OCI-LY3 (cell line): ENCODE results near the gene UNC13A.
A peak's percentile ranks its signal among the peaks of the same experiment; 100 is the strongest.

ENCODE experiments used
- H2AFZ ChIP-seq: fragments of 200-600, 300-600 bp; shearing (Covaris generic); 2 replicates; pipeline ENCODE4 v1.6.0; 2014; ENCODE audit warnings: antibody characterized with exemption, low read depth, low read length
- H3K27ac ChIP-seq: fragments of 200-600, 300-600 bp; sonication (generic); 2 replicates; pipeline ENCODE4 v1.5.1; 2014; ENCODE audit warnings: mild to moderate bottlenecking, low read length, moderate library complexity, mixed read lengths
- H3K27me3 ChIP-seq: fragments of 200-600, 300-600 bp; sonication (generic); 2 replicates; pipeline ENCODE4 v1.6.1; 2014; ENCODE audit warnings: low read depth, low read length, mixed read lengths
- H3K36me3 ChIP-seq: fragments of 200-600, 300-600 bp; sonication (generic); replicated peaks from 2 replicates; pipeline ENCODE3; 2014; ENCODE audit warnings: low read depth, low read length, mixed read lengths
- H3K4me1 ChIP-seq: fragments of 300-600, 200-600 bp; sonication (generic); 2 replicates; pipeline ENCODE4 v1.6.1; 2014; ENCODE audit warnings: low read length, mixed read lengths
- H3K4me2 ChIP-seq: fragments of 200-600, 300-600 bp; sonication (generic); 2 replicates; pipeline ENCODE4 v1.6.1; 2014; ENCODE audit warnings: low read length, mixed read lengths
- H3K4me3 ChIP-seq: fragments of 300-600, 200-600 bp; sonication (generic); 2 replicates; pipeline ENCODE4 v1.5.1; 2014; ENCODE audit warnings: antibody characterized with exemption, mild to moderate bottlenecking, low read length, moderate library complexity
- H3K79me2 ChIP-seq: fragments of 300-600, 200-600 bp; shearing (Covaris generic); 2 replicates; pipeline ENCODE4 v1.6.1; 2014; ENCODE audit warnings: mild to moderate bottlenecking, low read length, mixed read lengths
- H3K9ac ChIP-seq: fragments of 300-600, 200-600 bp; shearing (Covaris generic); 2 replicates; pipeline ENCODE4 v1.6.0; 2014; ENCODE audit warnings: mild to moderate bottlenecking, low read length, moderate library complexity
- H3K9me3 ChIP-seq: fragments of 200-600, 300-600 bp; shearing (Covaris generic); 2 replicates; pipeline ENCODE4 v1.6.1; 2014; ENCODE audit warnings: low read length, mixed read lengths; ENCODE audit not compliant: insufficient read depth
- H4K20me1 ChIP-seq: fragments of 200-600, 300-600 bp; sonication (generic); 2 replicates; pipeline ENCODE4 v1.6.1; 2016; ENCODE audit warnings: low read length, mixed read lengths; ENCODE audit not compliant: insufficient read depth
- EZH2phosphoT487 ChIP-seq: fragments of 200-600 bp; shearing (Covaris generic); IDR thresholded peaks from 2 replicates; pipeline ENCODE4 v1.6.1; 2018; ENCODE audit warnings: antibody characterized with exemption, mixed run types, low read depth
- TF ChIP-seq, protein P1 (sequence below): fragments of 200-600, 300-600 bp; sonication (generic); IDR thresholded peaks from 2 replicates; pipeline ENCODE4 v1.5.1; 2014; ENCODE audit warnings: antibody characterized with exemption, low read length, low read depth

UNC13A gene

DNA sequence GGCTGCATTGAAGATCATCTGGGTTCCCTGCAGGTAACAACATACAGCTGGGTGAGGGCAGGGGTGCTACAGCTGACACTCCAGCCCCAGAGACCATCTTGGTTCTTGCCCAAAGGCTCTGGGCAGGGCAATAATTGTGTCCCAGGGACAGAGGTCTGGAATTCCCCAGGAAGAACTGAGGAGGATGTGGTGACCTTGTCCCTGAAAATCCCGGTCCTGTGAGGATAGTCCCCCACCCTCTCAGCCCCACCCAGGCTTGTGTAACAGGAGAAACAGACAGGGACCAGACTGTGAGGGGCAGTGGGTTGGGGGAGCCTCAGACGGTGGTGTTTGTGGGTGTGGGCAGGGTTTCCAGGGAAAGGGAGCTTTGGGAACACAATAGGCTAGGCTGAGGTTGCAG, 69.2 kb downstream of the UNC13A start:
- Histone ChIP-seq H3K9me3 (no peaks in the 10 kb centered on the region), H3K27me3 (peaks cover 21% of the 10 kb centered on the region; the same call in 1 of the 2 replicates), H3K27ac (no peak overlapping the region), H4K20me1 (no peaks in the 10 kb centered on the region), H3K4me2 (no peak overlapping the region), H3K9ac (no peak overlapping the region), H3K36me3 (no peaks in the 10 kb centered on the region), H3K4me3 (no peak overlapping the region), H2AFZ (no peak overlapping the region), H3K79me2 (no peaks in the 10 kb centered on the region), H3K4me1 (peaks cover 14% of the 10 kb centered on the region; the same call in 1 of the 2 replicates)
- TF ChIP-seq, protein P1, sequence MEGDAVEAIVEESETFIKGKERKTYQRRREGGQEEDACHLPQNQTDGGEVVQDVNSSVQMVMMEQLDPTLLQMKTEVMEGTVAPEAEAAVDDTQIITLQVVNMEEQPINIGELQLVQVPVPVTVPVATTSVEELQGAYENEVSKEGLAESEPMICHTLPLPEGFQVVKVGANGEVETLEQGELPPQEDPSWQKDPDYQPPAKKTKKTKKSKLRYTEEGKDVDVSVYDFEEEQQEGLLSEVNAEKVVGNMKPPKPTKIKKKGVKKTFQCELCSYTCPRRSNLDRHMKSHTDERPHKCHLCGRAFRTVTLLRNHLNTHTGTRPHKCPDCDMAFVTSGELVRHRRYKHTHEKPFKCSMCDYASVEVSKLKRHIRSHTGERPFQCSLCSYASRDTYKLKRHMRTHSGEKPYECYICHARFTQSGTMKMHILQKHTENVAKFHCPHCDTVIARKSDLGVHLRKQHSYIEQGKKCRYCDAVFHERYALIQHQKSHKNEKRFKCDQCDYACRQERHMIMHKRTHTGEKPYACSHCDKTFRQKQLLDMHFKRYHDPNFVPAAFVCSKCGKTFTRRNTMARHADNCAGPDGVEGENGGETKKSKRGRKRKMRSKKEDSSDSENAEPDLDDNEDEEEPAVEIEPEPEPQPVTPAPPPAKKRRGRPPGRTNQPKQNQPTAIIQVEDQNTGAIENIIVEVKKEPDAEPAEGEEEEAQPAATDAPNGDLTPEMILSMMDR = no peak
- no peak for TF ChIP-seq EZH2phosphoT487

DNA sequence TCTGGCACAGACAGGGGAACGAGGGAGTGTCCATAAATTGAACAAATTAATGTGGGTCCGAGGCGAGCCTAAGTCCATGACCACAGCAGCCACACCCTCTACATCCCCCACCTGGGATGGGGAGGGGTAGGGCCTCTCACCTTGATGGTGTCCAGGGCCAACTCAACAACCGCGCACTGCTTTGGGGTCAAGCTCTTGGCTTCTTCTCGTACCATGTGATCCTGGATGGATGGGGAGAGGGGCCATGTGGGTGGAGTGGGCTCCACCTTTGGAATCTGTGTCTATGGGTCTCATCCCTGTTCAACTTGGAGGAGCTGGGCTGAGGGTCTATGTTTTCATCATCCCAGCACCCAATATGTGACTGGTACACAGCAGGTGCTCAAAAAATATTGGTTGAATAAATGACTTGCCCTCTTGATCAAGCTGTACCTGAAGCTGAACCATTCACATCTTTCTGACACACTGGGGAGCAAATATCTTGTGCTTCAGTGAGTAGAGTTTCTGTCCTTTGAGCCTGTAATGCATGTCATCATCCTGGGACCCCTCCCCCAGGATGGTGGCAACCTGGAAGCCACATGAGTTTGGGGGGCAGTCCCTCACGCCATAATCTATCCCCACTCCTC, 69.8 kb downstream of the UNC13A start:
- H4K20me1 ChIP-seq = no peaks in the 10 kb centered on the region
- no peak overlapping the region for H2AFZ ChIP-seq
- no peaks in the 10 kb centered on the region for H3K36me3 ChIP-seq

DNA sequence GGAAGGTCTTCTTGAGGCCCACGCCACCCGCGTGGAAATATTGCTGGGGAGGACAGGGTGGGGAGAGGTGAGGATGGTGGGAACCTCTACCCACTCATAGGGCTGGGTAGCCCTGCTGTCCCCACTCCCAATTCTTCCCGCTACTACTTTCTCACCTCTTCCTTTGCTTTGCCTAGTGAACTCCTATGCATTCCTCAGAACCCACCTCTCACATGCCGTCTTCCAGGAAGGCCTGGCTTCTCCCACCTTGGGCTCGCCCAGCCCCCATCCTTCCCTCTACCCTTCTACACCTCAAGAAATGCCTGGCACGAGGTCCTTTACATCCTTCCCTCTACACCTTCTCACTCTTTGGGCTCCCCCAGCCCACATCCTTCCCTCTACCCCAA, 70.4 kb downstream of the UNC13A start:
- no peaks in the 10 kb centered on the region for H3K9me3 ChIP-seq
- no peak overlapping the region for H3K9ac ChIP-seq
- no peaks in the 10 kb centered on the region for H3K79me2 ChIP-seq
- H4K20me1 ChIP-seq = no peaks in the 10 kb centered on the region
- H3K4me3 ChIP-seq = no peak overlapping the region
- peaks cover 21% of the 10 kb centered on the region; the same call in 1 of the 2 replicates for H3K27me3 ChIP-seq
- H3K27ac ChIP-seq = no peak overlapping the region
- H2AFZ ChIP-seq = no peak overlapping the region
- TF ChIP-seq, protein P1 = no peak
- no peak for TF ChIP-seq EZH2phosphoT487
- no peaks in the 10 kb centered on the region for H3K36me3 ChIP-seq
- H3K4me1 ChIP-seq = peaks cover 14% of the 10 kb centered on the region; the same call in 1 of the 2 replicates
- no peak overlapping the region for H3K4me2 ChIP-seq

More for the DNA sequence above, 69.8 kb downstream of the UNC13A start:
- Histone ChIP-seq H3K79me2 (no peaks in the 10 kb centered on the region), H3K9ac (no peak overlapping the region), H3K27ac (no peak overlapping the region), H3K4me3 (no peak overlapping the region), H3K27me3 (peaks cover 21% of the 10 kb centered on the region; the same call in 1 of the 2 replicates), H3K4me1 (peaks cover 14% of the 10 kb centered on the region; the same call in 1 of the 2 replicates), H3K9me3 (no peaks in the 10 kb centered on the region), H3K4me2 (no peak overlapping the region)
- TF ChIP-seq, protein P1 = no peak
- TF ChIP-seq EZH2phosphoT487 = no peak

DNA sequence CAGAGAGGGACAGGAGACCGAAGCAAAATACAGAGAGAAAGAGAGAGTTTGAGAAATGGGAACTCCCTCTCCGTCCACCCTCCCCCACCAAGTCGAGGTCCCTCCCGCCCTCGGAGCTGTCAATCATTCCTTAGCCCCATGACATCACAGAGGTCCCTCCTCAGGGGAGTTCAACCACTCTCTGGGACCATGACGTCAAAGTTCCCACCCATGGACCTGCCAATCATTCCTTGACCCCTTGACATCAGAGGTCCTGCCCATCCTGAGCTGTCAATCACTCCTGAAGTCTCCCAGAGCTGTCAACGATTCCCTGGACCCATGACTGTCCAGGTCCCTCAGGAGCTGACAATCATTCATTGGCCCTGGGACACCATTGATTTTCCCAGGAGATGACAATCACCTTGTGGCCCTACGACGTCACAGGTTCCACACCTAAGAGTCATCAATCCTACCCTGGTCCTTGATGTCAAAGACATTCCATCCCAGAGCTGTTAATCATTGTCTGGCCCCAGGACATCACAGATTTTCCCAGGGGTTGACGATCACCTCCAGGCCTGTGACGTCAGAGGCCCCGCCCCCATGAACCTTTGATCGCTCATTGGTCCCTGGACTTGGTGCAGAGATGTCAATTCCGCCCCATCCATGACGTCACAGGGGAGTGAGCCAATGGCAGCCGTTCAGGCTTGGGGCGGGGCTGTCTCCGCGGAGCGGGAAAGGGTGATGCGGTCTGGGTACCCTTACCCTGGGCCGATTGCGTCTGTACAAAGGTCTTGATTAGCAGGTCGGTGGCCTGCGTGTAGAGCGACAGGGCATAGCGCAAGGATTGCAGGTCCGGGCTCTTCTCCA, 71.0 kb downstream of the UNC13A start:
- H3K4me3 ChIP-seq = peak overlapping the region; percentile 69
- H4K20me1 ChIP-seq = no peaks in the 10 kb centered on the region
- H3K4me2 ChIP-seq = peak overlapping the region; percentile 68
- TF ChIP-seq EZH2phosphoT487 = no peak
- TF ChIP-seq, protein P1 = no peak
- no peaks in the 10 kb centered on the region for H3K36me3 ChIP-seq
- H3K79me2 ChIP-seq = no peaks in the 10 kb centered on the region
- no peak overlapping the region for H3K27ac ChIP-seq
- H3K9me3 ChIP-seq = no peaks in the 10 kb centered on the region
- H2AFZ ChIP-seq = peak overlapping the region; percentile 76; the same call in 1 of the 2 replicates
- peak overlapping the region; percentile 52 for H3K9ac ChIP-seq
- H3K27me3 ChIP-seq = peaks cover 24% of the 10 kb centered on the region
- H3K4me1 ChIP-seq = 0 out of 2 replicates have a peak, but pooled peaks cover 9% of the 10 kb centered on the region
